ENCODE measurements around the gene RPGRIP1. TPM values are rescaled to one million over a fixed set of nuclear protein-coding genes. Genes with fewer than 3 reads are reported as not detected.
A peak's percentile ranks its signal among the peaks of the same experiment; 100 is the strongest.

Gene RPGRIP1
- total and polyA plus RNA-seq, 9 of the 15 experiments (the other 6 are each of a cell fraction or from before 2014, with no cell fraction given): 0.47 to 0.95 (median 0.65) TPM; not detected in 1

GRCh38 chr14:21309238-21309636, 29.4 kb downstream of the RPGRIP1 start:
- BruUV-seq (replicated peaks): TSS peak; percentile 66
- H3K27me3 ChIP-seq (ENCODE audit: control insufficient read depth in 2 of 2, insufficient read depth in 2 of 2, low read length in 2 of 2): no peaks in the 10 kb centered on the region
- H3K4me3 ChIP-seq: peak overlapping the region; percentile 25
- no peaks in the 10 kb centered on the region for H3K36me3 ChIP-seq (ENCODE audit: control insufficient read depth, insufficient read depth, low read length)
- in situ Hi-C loops (cut with MboI) (no loop called here), intact Hi-C loops (cut with micrococcal nuclease) (loop anchor here (5.0 kb wide), 1 partner anchor 42 kb away; the partner anchor contains the start of gene HNRNPC)
- H3K4me1 ChIP-seq (replicated peaks in 1 of 2; ENCODE audit: control insufficient read depth in 2 of 2, insufficient read depth in 2 of 2, low read length in 2 of 2): peaks cover 0 to 10% of the 10 kb centered on the region in 2 experiments; a peak in 3 of 5 replicates
- peak; percentile 36 for ATAC-seq
- WGBS (ENCODE audit: insufficient coverage, low coverage, missing lambda C conversion rate): 15% methylated on average over 5 of the region's 8 CpGs
- ChIA-PET POLR2A (interaction anchor here (0.7 to 1.2 kb wide), 4 partner anchors 9 to 44 kb away, joined by 3 to 5 read pairs (median 4); no protein-coding TSS in a partner anchor), CTCF (ENCODE audit: low intra/inter-chr PET ratio) (no interaction called here)
- H3K9me1 ChIP-seq (ENCODE audit: control insufficient read depth, insufficient read depth, low read length): no peaks in the 10 kb centered on the region
- H3K4me2 ChIP-seq (ENCODE audit: insufficient read depth, low read length): peak overlapping the region; percentile 79
- no peak for FAIRE-seq
- peak overlapping the region; percentile 90 for H2AFZ ChIP-seq (ENCODE audit: low read depth, low read length)
- peak overlapping the region; percentile 80 to 92; a peak in 3 of 4 replicates for H3K9ac ChIP-seq (ENCODE audit: insufficient read depth in 1 of 2, low read depth in 2 of 2, low read length in 2 of 2)
- peak in 1 of 4 experiments; percentile 27 for DNase-seq (ENCODE audit: extremely low read depth in 1 of 4, low spot score in 3 of 4)
- no peaks in the 10 kb centered on the region for H4K20me1 ChIP-seq (replicated peaks; ENCODE audit: control insufficient read depth, insufficient read depth, low read length)
- peak overlapping the region; percentile 98 for H3K27ac ChIP-seq (ENCODE audit: extremely low read depth, low read depth, low read length)
- H3K79me2 ChIP-seq (ENCODE audit: control insufficient read depth, insufficient read depth, low read length): no peaks in the 10 kb centered on the region
- no peaks in the 10 kb centered on the region for H3K9me3 ChIP-seq (replicated peaks; ENCODE audit: control insufficient read depth, insufficient read depth, low read depth, low read length)
- peak; percentile 36 for TF ChIP-seq MGA (IDR thresholded peaks at IDR 0.05)
- TF ChIP-seq BCLAF1 (IDR thresholded peaks at IDR 0.05; ENCODE audit: borderline replicate concordance in 1 of 2, control insufficient read depth in 1 of 2, low read depth in 2 of 2, low read length in 1 of 2): no peak
- TF ChIP-seq GABPB1 (CRISPR knock-in tag; IDR thresholded peaks at IDR 0.05): 0 out of 2 replicates have a peak, but pooled peaks have one; percentile 1
- TF ChIP-seq EGR1 (conservative IDR thresholded peaks at IDR 0.05): no peak
- no peak for TF ChIP-seq PHB2 (IDR thresholded peaks at IDR 0.05; ENCODE audit: low read depth)
- no peak for TF ChIP-seq MYNN (IDR thresholded peaks at IDR 0.05)
- no peak for TF ChIP-seq MYNN (CRISPR knock-in tag; IDR thresholded peaks at IDR 0.05)
- no peak for TF ChIP-seq CHD4 (IDR thresholded peaks at IDR 0.05; ENCODE audit: insufficient read depth, insufficient replicate concordance, low read depth, low read length, poor library complexity, severe bottlenecking)
